ENCODE measurements around the gene PHLDA2.

Gene PHLDA2

GRCh38 chr11:2932850-2933251, 3.6 kb upstream of the PHLDA2 start:
- TF ChIP-seq CTCF (IDR thresholded peaks at IDR 0.05; ENCODE audit: low read depth, low read length, missing control alignments): no peak
- in situ Hi-C loops (cut with HindIII; ENCODE audit: low pct_ligation_motif_present, low sequenced_read_pairs): no loop called here
- H3K36me3 ChIP-seq (replicated peaks): no peaks in the 10 kb centered on the region
- no peaks in the 10 kb centered on the region for H3K27me3 ChIP-seq (replicated peaks)
- no peak overlapping the region for H3K4me3 ChIP-seq (ENCODE audit: low read depth, low read length)
- H3K27ac ChIP-seq: peak overlapping the region; percentile 26
- DNase-seq: peak; percentile 61

GRCh38 chr11:2931771-2932738, 2.8 kb upstream of the PHLDA2 start:
- Histone ChIP-seq H3K36me3 (replicated peaks) (no peaks in the 10 kb centered on the region), H3K27ac (no peak overlapping the region), H3K27me3 (replicated peaks) (no peaks in the 10 kb centered on the region), H3K4me3 (ENCODE audit: low read depth, low read length) (no peak overlapping the region)
- DNase-seq: no peak
- in situ Hi-C loops (cut with HindIII; ENCODE audit: low pct_ligation_motif_present, low sequenced_read_pairs): no loop called here
- no peak for TF ChIP-seq CTCF (IDR thresholded peaks at IDR 0.05; ENCODE audit: low read depth, low read length, missing control alignments)

- no peaks in the 10 kb centered on the region for H3K27me3 ChIP-seq (replicated peaks)
These were observed 2.2 kb upstream of the PHLDA2 start for GRCh38 chr11:2931420-2931746.

GRCh38 chr11:2930704-2931419, 1.6 kb upstream of the PHLDA2 start:
- H3K27ac ChIP-seq: peak overlapping the region; percentile 91
- TF ChIP-seq CTCF (IDR thresholded peaks at IDR 0.05; ENCODE audit: low read depth, low read length, missing control alignments): peak; percentile 72
- in situ Hi-C loops (cut with HindIII; ENCODE audit: low pct_ligation_motif_present, low sequenced_read_pairs): no loop called here
- no peaks in the 10 kb centered on the region for H3K36me3 ChIP-seq (replicated peaks)
- DNase-seq: peak; percentile 24
- H3K27me3 ChIP-seq (replicated peaks): no peaks in the 10 kb centered on the region
- peak overlapping the region; percentile 87 for H3K4me3 ChIP-seq (ENCODE audit: low read depth, low read length)

More at GRCh38 chr11:2931420-2931746, 2.2 kb upstream of the PHLDA2 start:
- in situ Hi-C loops (cut with HindIII; ENCODE audit: low pct_ligation_motif_present, low sequenced_read_pairs): no loop called here
- no peak for DNase-seq
- no peak overlapping the region for H3K27ac ChIP-seq
- TF ChIP-seq CTCF (IDR thresholded peaks at IDR 0.05; ENCODE audit: low read depth, low read length, missing control alignments): no peak
- H3K36me3 ChIP-seq (replicated peaks): no peaks in the 10 kb centered on the region
- H3K4me3 ChIP-seq (ENCODE audit: low read depth, low read length): no peak overlapping the region

GRCh38 chr11:2929950-2930703, 907 bp upstream of the PHLDA2 start:
- in situ Hi-C loops (cut with HindIII; ENCODE audit: low pct_ligation_motif_present, low sequenced_read_pairs): no loop called here
- DNase-seq: peak; percentile 70
- Histone ChIP-seq H3K4me3 (ENCODE audit: low read depth, low read length) (peak overlapping the region; percentile 87), H3K27ac (peak overlapping the region; percentile 91), H3K36me3 (replicated peaks) (no peaks in the 10 kb centered on the region), H3K27me3 (replicated peaks) (no peaks in the 10 kb centered on the region)
- TF ChIP-seq CTCF (IDR thresholded peaks at IDR 0.05; ENCODE audit: low read depth, low read length, missing control alignments): peak; percentile 45

Data from brain microvascular endothelial cell (primary cell).